Measurements from ENCODE around the gene C19orf44. TPM values are rescaled to one million over a fixed set of nuclear protein-coding genes. Genes with fewer than 3 reads are reported as not detected.
"Not testable (repeated sequence)": the region's sequence is repeated elsewhere in the genome, so short reads cannot be mapped to it uniquely, and the experiment has no call there.

The C19orf44 gene
- total RNA-seq, 1 donor from 2014 or later = 6.6 TPM

- TF ChIP-seq CTCF (IDR thresholded peaks at IDR 0.05) = no peak
These were observed 25.0 kb upstream of the C19orf44 start for GRCh38 chr19:16470911-16471811.

GRCh38 chr19:16472559-16472899, 23.7 kb upstream of the C19orf44 start:
- H3K27me3 ChIP-seq (ENCODE audit: low read depth); H3K36me3 ChIP-seq; DNase-seq; intact Hi-C loops (cut with DNase I); ATAC-seq; H3K9me3 ChIP-seq: not testable (repeated sequence)
- Histone ChIP-seq H3K4me1 (peaks cover 20% of the 10 kb centered on the region), H3K4me3 (peak overlapping the region; percentile 97), H3K27ac (peak overlapping the region; percentile 83)

More at GRCh38 chr19:16470911-16471811, 25.0 kb upstream of the C19orf44 start:
- Histone ChIP-seq H3K27ac (peak overlapping the region; percentile 76), H3K4me3 (peak overlapping the region; percentile 97), H3K36me3 (no peaks in the 10 kb centered on the region), H3K4me1 (peaks cover 20% of the 10 kb centered on the region), H3K9me3 (no peaks in the 10 kb centered on the region), H3K27me3 (ENCODE audit: low read depth) (no peaks in the 10 kb centered on the region)
- ATAC-seq = peak; percentile 1 to 14
- intact Hi-C loops (cut with DNase I) = no loop called here
- peak; percentile 53 for DNase-seq

GRCh38 chr19:16472992-16473391, 23.2 kb upstream of the C19orf44 start:
- Histone ChIP-seq H3K4me1 (peaks cover 20% of the 10 kb centered on the region), H3K9me3 (no peaks in the 10 kb centered on the region), H3K4me3 (no peak overlapping the region), H3K27ac (no peak overlapping the region), H3K36me3 (no peaks in the 10 kb centered on the region), H3K27me3 (ENCODE audit: low read depth) (no peaks in the 10 kb centered on the region)
- ATAC-seq = no peak
- intact Hi-C loops (cut with DNase I) = no loop called here
- no peak for TF ChIP-seq CTCF (IDR thresholded peaks at IDR 0.05)
- DNase-seq = no peak

GRCh38 chr19:16473875-16474392, 22.3 kb upstream of the C19orf44 start:
- Histone ChIP-seq H3K27me3 (ENCODE audit: low read depth) (no peaks in the 10 kb centered on the region), H3K4me1 (peaks cover 20% of the 10 kb centered on the region), H3K27ac (no peak overlapping the region), H3K4me3 (no peak overlapping the region), H3K9me3 (no peaks in the 10 kb centered on the region), H3K36me3 (no peaks in the 10 kb centered on the region)
- TF ChIP-seq CTCF (IDR thresholded peaks at IDR 0.05) = no peak
- ATAC-seq = no peak
- intact Hi-C loops (cut with DNase I) = no loop called here
- DNase-seq = no peak

- intact Hi-C loops (cut with DNase I) = no loop called here
These were observed 19.8 kb upstream of the C19orf44 start for GRCh38 chr19:16476401-16476800.

More at GRCh38 chr19:16476401-16476800, 19.8 kb upstream of the C19orf44 start:
- ATAC-seq = no peak
- H3K27ac ChIP-seq = no peak overlapping the region
- no peaks in the 10 kb centered on the region for H3K36me3 ChIP-seq
- no peak for TF ChIP-seq CTCF (IDR thresholded peaks at IDR 0.05)
- no peaks in the 10 kb centered on the region for H3K27me3 ChIP-seq (ENCODE audit: low read depth)
- DNase-seq = no peak
- no peak overlapping the region for H3K4me3 ChIP-seq
- H3K4me1 ChIP-seq = no peaks in the 10 kb centered on the region
- no peaks in the 10 kb centered on the region for H3K9me3 ChIP-seq

Data from lower lobe of right lung (tissue), 2 donors.